ENCODE measurements around the gene PPP2R2C. TPM values are rescaled to one million over a fixed set of nuclear protein-coding genes. Genes with fewer than 3 reads are reported as not detected.

PPP2R2C gene
- total RNA-seq, 1 experiment from 2014 or later, result 14.9 TPM

- DNase-seq (ENCODE audit: extremely low read depth, low read depth), result no peak
These were observed 103.8 kb downstream of the PPP2R2C start for GRCh38 chr4:6368601-6369000.

- no peak for DNase-seq (ENCODE audit: extremely low read depth, low read depth)
These were observed 104.3 kb downstream of the PPP2R2C start for GRCh38 chr4:6368096-6368495.

GRCh38 chr4:6367371-6367851 is 105.0 kb downstream of the PPP2R2C start:
- DNase-seq (ENCODE audit: extremely low read depth, low read depth), result no peak

- DNase-seq (ENCODE audit: extremely low read depth, low read depth), result no peak
These were observed 105.8 kb downstream of the PPP2R2C start for GRCh38 chr4:6366581-6366980.

GRCh38 chr4:6365545-6366086 is 106.8 kb downstream of the PPP2R2C start:
- DNase-seq (ENCODE audit: extremely low read depth, low read depth), result no peak

- DNase-seq (ENCODE audit: extremely low read depth, low read depth), result no peak
These were observed 107.8 kb downstream of the PPP2R2C start for GRCh38 chr4:6364581-6364980.

GRCh38 chr4:6364146-6364545 is 108.3 kb downstream of the PPP2R2C start:
- DNase-seq (ENCODE audit: extremely low read depth, low read depth), result no peak

- no peak for DNase-seq (ENCODE audit: extremely low read depth, low read depth)
These were observed 109.5 kb downstream of the PPP2R2C start for GRCh38 chr4:6362896-6363295.

GRCh38 chr4:6362243-6362885 is 110.0 kb downstream of the PPP2R2C start:
- DNase-seq (ENCODE audit: extremely low read depth, low read depth), result no peak

- no peak for DNase-seq (ENCODE audit: extremely low read depth, low read depth)
These were observed 111.2 kb downstream of the PPP2R2C start for GRCh38 chr4:6361076-6361784.

- no peak for DNase-seq (ENCODE audit: extremely low read depth, low read depth)
These were observed 112.0 kb downstream of the PPP2R2C start for GRCh38 chr4:6360385-6360784.

GRCh38 chr4:6359536-6360308 is 112.7 kb downstream of the PPP2R2C start:
- DNase-seq (ENCODE audit: extremely low read depth, low read depth), result no peak

- DNase-seq (ENCODE audit: extremely low read depth, low read depth), result no peak
These were observed 114.9 kb downstream of the PPP2R2C start for GRCh38 chr4:6357476-6357875.

GRCh38 chr4:6356076-6356560 is 116.3 kb downstream of the PPP2R2C start:
- DNase-seq (ENCODE audit: extremely low read depth, low read depth), result no peak

- no peak for DNase-seq (ENCODE audit: extremely low read depth, low read depth)
These were observed 117.4 kb downstream of the PPP2R2C start for GRCh38 chr4:6355052-6355451.

GRCh38 chr4:6354626-6355025 is 117.8 kb downstream of the PPP2R2C start:
- no peak for DNase-seq (ENCODE audit: extremely low read depth, low read depth)

- no peak for DNase-seq (ENCODE audit: extremely low read depth, low read depth)
These were observed 118.3 kb downstream of the PPP2R2C start for GRCh38 chr4:6354119-6354518.

- no peak for DNase-seq (ENCODE audit: extremely low read depth, low read depth)
These were observed 120.3 kb downstream of the PPP2R2C start for GRCh38 chr4:6352031-6352692.

GRCh38 chr4:6351246-6352000 is 121.0 kb downstream of the PPP2R2C start:
- DNase-seq (ENCODE audit: extremely low read depth, low read depth), result no peak

GRCh38 chr4:6350646-6351045 is 121.8 kb downstream of the PPP2R2C start:
- DNase-seq (ENCODE audit: extremely low read depth, low read depth), result no peak
